Astrocyte (in vitro differentiated cells and primary cell): ENCODE measurements around the gene TMEM41B.

Experiments
- EZH2 ChIP-seq: IDR thresholded peaks from 2 replicates; pipeline ENCODE4 v1.6.1; 2012; ENCODE audit warnings: mild to moderate bottlenecking, low read length, inconsistent platforms; ENCODE audit not compliant: insufficient read depth
- TF ChIP-seq, protein P1 (sequence below): IDR thresholded peaks from 2 replicates; pipeline ENCODE4 v1.5.1; 2011; ENCODE audit warnings: low read depth, mild to moderate bottlenecking, inconsistent platforms, low read length, moderate library complexity; ENCODE audit not compliant: insufficient read depth

DNA sequence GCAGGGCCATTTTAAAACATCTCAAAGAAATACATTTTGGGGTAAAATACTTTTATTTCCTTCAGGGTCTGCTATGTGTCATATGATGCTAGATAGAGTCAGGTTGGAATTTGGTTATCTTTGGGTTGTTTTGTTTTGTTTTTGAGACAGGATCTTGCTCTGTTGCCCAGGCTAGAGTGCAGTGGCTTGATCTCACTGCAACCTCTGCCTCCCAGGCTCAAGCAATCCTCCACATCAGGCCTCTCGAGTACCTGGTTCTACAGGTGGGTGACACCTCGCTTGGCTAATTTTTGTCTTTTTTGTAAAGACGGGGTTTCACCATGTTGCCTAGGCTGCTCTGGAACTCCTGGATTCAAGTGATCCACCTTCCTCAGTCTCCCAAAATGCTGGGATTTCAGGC, 66.5 kb downstream of the TMEM41B start:
- TF ChIP-seq, protein P1, sequence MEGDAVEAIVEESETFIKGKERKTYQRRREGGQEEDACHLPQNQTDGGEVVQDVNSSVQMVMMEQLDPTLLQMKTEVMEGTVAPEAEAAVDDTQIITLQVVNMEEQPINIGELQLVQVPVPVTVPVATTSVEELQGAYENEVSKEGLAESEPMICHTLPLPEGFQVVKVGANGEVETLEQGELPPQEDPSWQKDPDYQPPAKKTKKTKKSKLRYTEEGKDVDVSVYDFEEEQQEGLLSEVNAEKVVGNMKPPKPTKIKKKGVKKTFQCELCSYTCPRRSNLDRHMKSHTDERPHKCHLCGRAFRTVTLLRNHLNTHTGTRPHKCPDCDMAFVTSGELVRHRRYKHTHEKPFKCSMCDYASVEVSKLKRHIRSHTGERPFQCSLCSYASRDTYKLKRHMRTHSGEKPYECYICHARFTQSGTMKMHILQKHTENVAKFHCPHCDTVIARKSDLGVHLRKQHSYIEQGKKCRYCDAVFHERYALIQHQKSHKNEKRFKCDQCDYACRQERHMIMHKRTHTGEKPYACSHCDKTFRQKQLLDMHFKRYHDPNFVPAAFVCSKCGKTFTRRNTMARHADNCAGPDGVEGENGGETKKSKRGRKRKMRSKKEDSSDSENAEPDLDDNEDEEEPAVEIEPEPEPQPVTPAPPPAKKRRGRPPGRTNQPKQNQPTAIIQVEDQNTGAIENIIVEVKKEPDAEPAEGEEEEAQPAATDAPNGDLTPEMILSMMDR = no peak
- no peak for TF ChIP-seq EZH2
